ENCODE results near the gene RCHY1. TPM values are rescaled to one million over a fixed set of nuclear protein-coding genes. Genes with fewer than 3 reads are reported as not detected.
A peak's percentile ranks its signal among the peaks of the same experiment; 100 is the strongest.
"Not testable (repeated sequence)": the region's sequence is repeated elsewhere in the genome, so short reads cannot be mapped to it uniquely, and the experiment has no call there.

Gene RCHY1
- total RNA-seq, 1 donor from 2014 or later: 42.9 TPM

GRCh38 chr4:75549019-75549418 lies 34.8 kb upstream of the RCHY1 start:
- Mint-ChIP-seq H3K27me3 (ENCODE audit: low read depth) (no peaks in the 10 kb centered on the region), H3K36me3 (peaks cover 4% of the 10 kb centered on the region)

GRCh38 chr4:75547647-75548387 lies 33.6 kb upstream of the RCHY1 start:
- Mint-ChIP-seq H3K4me3 (no peak overlapping the region), H3K9me3 (no peaks in the 10 kb centered on the region), H3K27me3 (ENCODE audit: low read depth) (no peaks in the 10 kb centered on the region), H3K36me3 (peaks cover 8% of the 10 kb centered on the region), H3K27ac (peak overlapping the region; percentile 44), H3K4me1 (peaks cover 16% of the 10 kb centered on the region)
- TF ChIP-seq CTCF (IDR thresholded peaks at IDR 0.05; ENCODE audit: unreplicated experiment): no peak
- peak; percentile 60 to 72 for DNase-seq (ENCODE audit: low spot score in 2 of 2, unreplicated experiment in 2 of 2)

More at GRCh38 chr4:75549019-75549418, 34.8 kb upstream of the RCHY1 start:
- DNase-seq (ENCODE audit: low spot score in 2 of 2, unreplicated experiment in 2 of 2): no peak
- no peak overlapping the region for H3K4me3 Mint-ChIP-seq
- TF ChIP-seq CTCF (IDR thresholded peaks at IDR 0.05; ENCODE audit: unreplicated experiment): no peak
- H3K9me3 Mint-ChIP-seq: no peaks in the 10 kb centered on the region
- H3K27ac Mint-ChIP-seq: peak overlapping the region; percentile 39
- H3K4me1 Mint-ChIP-seq: peaks cover 16% of the 10 kb centered on the region

GRCh38 chr4:75545526-75545925 lies 31.3 kb upstream of the RCHY1 start:
- Mint-ChIP-seq H3K27ac (no peak overlapping the region), H3K36me3 (peaks cover 8% of the 10 kb centered on the region), H3K27me3 (ENCODE audit: low read depth) (no peaks in the 10 kb centered on the region), H3K4me1 (peaks cover 16% of the 10 kb centered on the region), H3K4me3 (no peak overlapping the region), H3K9me3 (no peaks in the 10 kb centered on the region)
- DNase-seq (ENCODE audit: low spot score in 2 of 2, unreplicated experiment in 2 of 2): no peak
- no peak for TF ChIP-seq CTCF (IDR thresholded peaks at IDR 0.05; ENCODE audit: unreplicated experiment)

GRCh38 chr4:75544870-75545269 lies 30.7 kb upstream of the RCHY1 start:
- no peak overlapping the region for H3K4me3 Mint-ChIP-seq
- H3K27me3 Mint-ChIP-seq (ENCODE audit: low read depth): no peaks in the 10 kb centered on the region
- no peak for TF ChIP-seq CTCF (IDR thresholded peaks at IDR 0.05; ENCODE audit: unreplicated experiment)
- no peak overlapping the region for H3K27ac Mint-ChIP-seq
- DNase-seq (ENCODE audit: low spot score in 2 of 2, unreplicated experiment in 2 of 2): no peak
- no peaks in the 10 kb centered on the region for H3K9me3 Mint-ChIP-seq
- H3K36me3 Mint-ChIP-seq: peaks cover 8% of the 10 kb centered on the region
- H3K4me1 Mint-ChIP-seq: peaks cover 16% of the 10 kb centered on the region

DNA sequence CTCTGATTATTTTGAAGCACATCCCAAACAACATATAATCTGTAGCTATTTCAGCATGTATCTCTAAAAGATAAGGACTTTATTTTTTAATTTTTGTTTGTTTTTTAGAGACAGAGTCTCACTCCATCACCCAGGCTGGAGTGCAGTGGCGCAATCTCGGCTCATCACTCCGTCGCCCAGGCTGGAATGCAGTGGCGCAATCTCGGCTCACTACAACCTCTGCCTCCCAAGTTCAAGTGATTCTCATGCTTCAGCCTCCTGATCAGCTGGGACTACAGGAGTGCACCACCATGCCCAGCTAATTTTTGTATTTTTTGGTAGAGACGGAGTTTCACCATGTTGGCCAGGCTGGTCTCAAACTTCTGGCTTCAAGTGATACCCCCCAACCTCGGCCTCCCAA lies 30.0 kb upstream of the RCHY1 start:
- peaks cover 15% of the 10 kb centered on the region for H3K4me1 Mint-ChIP-seq
- not testable (repeated sequence) for H3K27ac Mint-ChIP-seq; H3K27me3 Mint-ChIP-seq (ENCODE audit: low read depth); DNase-seq (ENCODE audit: low spot score in 2 of 2, unreplicated experiment in 2 of 2); H3K9me3 Mint-ChIP-seq; H3K4me3 Mint-ChIP-seq; H3K36me3 Mint-ChIP-seq

DNA sequence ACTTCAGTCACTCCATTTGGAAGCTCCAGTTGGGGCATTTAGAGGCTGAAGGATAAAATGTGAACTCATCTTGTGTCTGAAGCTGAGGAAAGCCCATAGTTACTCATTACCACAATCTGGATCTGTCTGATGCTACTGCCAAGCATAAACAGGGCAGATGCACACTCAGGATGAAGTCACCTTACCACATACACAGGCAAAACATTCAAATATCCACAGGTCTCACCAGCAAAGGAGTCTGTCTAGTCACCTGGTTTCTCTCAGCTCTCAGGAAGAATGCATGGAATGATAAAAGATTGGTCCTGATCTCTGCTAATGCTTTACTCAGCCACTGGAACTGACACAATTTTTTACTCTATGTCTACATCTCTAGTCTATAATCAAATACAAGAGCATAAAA lies 28.6 kb upstream of the RCHY1 start:
- H3K4me3 Mint-ChIP-seq: no peak overlapping the region
- H3K27ac Mint-ChIP-seq: peak overlapping the region; percentile 57
- no peak for DNase-seq (ENCODE audit: low spot score in 2 of 2, unreplicated experiment in 2 of 2)
- H3K36me3 Mint-ChIP-seq: peaks cover 24% of the 10 kb centered on the region
- peaks cover 9% of the 10 kb centered on the region for H3K9me3 Mint-ChIP-seq
- no peaks in the 10 kb centered on the region for H3K27me3 Mint-ChIP-seq (ENCODE audit: low read depth)
- H3K4me1 Mint-ChIP-seq: peaks cover 8% of the 10 kb centered on the region
- TF ChIP-seq CTCF (IDR thresholded peaks at IDR 0.05; ENCODE audit: unreplicated experiment): no peak

GRCh38 chr4:75537308-75537707 lies 23.1 kb upstream of the RCHY1 start:
- not testable (repeated sequence) for H3K4me1 Mint-ChIP-seq; DNase-seq (ENCODE audit: low spot score in 2 of 2, unreplicated experiment in 2 of 2); H3K27ac Mint-ChIP-seq; H3K4me3 Mint-ChIP-seq; H3K27me3 Mint-ChIP-seq (ENCODE audit: low read depth)
- Mint-ChIP-seq H3K9me3 (peaks cover 43% of the 10 kb centered on the region), H3K36me3 (peaks cover 50% of the 10 kb centered on the region)

- H3K27me3 Mint-ChIP-seq (ENCODE audit: low read depth); H3K4me3 Mint-ChIP-seq; H3K27ac Mint-ChIP-seq; DNase-seq (ENCODE audit: low spot score in 2 of 2, unreplicated experiment in 2 of 2); H3K4me1 Mint-ChIP-seq: not testable (repeated sequence)
- H3K36me3 Mint-ChIP-seq: peaks cover 76% of the 10 kb centered on the region
- H3K9me3 Mint-ChIP-seq: peaks cover 63% of the 10 kb centered on the region
These were observed 19.7 kb upstream of the RCHY1 start for GRCh38 chr4:75533926-75534325.

- not testable (repeated sequence) for DNase-seq (ENCODE audit: low spot score in 2 of 2, unreplicated experiment in 2 of 2); H3K27ac Mint-ChIP-seq; H3K4me1 Mint-ChIP-seq; H3K27me3 Mint-ChIP-seq (ENCODE audit: low read depth); H3K4me3 Mint-ChIP-seq
- Mint-ChIP-seq H3K9me3 (peaks cover 59% of the 10 kb centered on the region), H3K36me3 (peaks cover 72% of the 10 kb centered on the region)
These were observed 19.2 kb upstream of the RCHY1 start for GRCh38 chr4:75533339-75533887.

All from mesothelial cell of epicardium (in vitro differentiated cells).